Endothelial cell of umbilical vein (primary cell): ENCODE measurements around the gene POLN. TPM values are rescaled to one million over a fixed set of nuclear protein-coding genes. Genes with fewer than 3 reads are reported as not detected.

Experiments used
- BruUV-seq: library from RNA; stranded (reverse); fragments of 400-500 nt; replicated peaks from 2 replicates; lab custom pipeline; 2021; lab: Mats Ljungman, UMichigan
- CTCF ChIA-PET: fragments of 300-600, 350-600 bp; sonication (Branson Sonifier 250); formaldehyde crosslinking; loops from one replicate; lab custom pipeline; 2021; ENCODE audit warnings: antibody characterized with exemption, inconsistent platforms; lab: Charles Lee
- POLR2A ChIA-PET: fragments of 300-600, 350-600 bp; sonication (Branson Sonifier 250); formaldehyde crosslinking; loops from one replicate; lab custom pipeline; 2021; ENCODE audit warnings: antibody characterized with exemption, inconsistent platforms; lab: Charles Lee
- DNase-seq: peaks from one replicate; pipeline ENCODE4 v3.0.0-alpha.2; 2011; ENCODE audit warnings: low read depth, low spot score
- FAIRE-seq: peaks from 2 replicates; lab custom pipeline; 2011; peaks lifted over from hg19 to GRCh38; lab: Jason Lieb, UNC
- H2AFZ ChIP-seq: 2 replicates; pipeline ENCODE4 v1.6.0; 2012; ENCODE audit warnings: low read depth, low read length, control low read depth, inconsistent platforms
- H3K27ac ChIP-seq: 2 replicates; pipeline ENCODE4 v1.5.1; 2011; ENCODE audit warnings: low read depth, mild to moderate bottlenecking, control low read depth, low read length, moderate library complexity; ENCODE audit not compliant: insufficient read depth
- H3K27me3 ChIP-seq, 2 experiments: 2 replicates each; pipeline versions ENCODE4 v1.6.0 to v1.6.1; 2011; ENCODE audit warnings: low read length in 2 of 2, mixed read lengths in 1 of 2; ENCODE audit not compliant: control insufficient read depth in 2 of 2, insufficient read depth in 2 of 2
- H3K36me3 ChIP-seq, 2 experiments: 2 replicates in 1 of 2; 3 replicates in 1 of 2; pipeline ENCODE4 v1.5.1; 2011; ENCODE audit warnings: low read length in 2 of 2, mild to moderate bottlenecking in 1 of 2, moderate library complexity in 1 of 2; ENCODE audit not compliant: control insufficient read depth in 2 of 2, insufficient read depth in 2 of 2; ENCODE audit errors: extremely low read depth in 1 of 2
- H3K4me1 ChIP-seq: 3 replicates; pipeline ENCODE4 v1.5.1; 2011; ENCODE audit warnings: mild to moderate bottlenecking, low read length; ENCODE audit not compliant: control insufficient read depth, insufficient read depth; ENCODE audit errors: extremely low read depth
- H3K4me2 ChIP-seq: 2 replicates; pipeline ENCODE4 v1.6.1; 2011; ENCODE audit warnings: low read length, control low read depth, mixed read lengths; ENCODE audit not compliant: insufficient read depth
- H3K4me3 ChIP-seq, 3 experiments: fragments of 200-600 bp in 1 of 3; sonication (generic), shearing (Covaris generic) in 1 of 3; replicated peaks in 1 of 3; 2 replicates each; pipeline ENCODE4 v1.5.1; 2011 to 2016; ENCODE audit warnings: control low read depth in 3 of 3, low read length in 3 of 3, mild to moderate bottlenecking in 2 of 3, inconsistent platforms in 1 of 3, low read depth in 1 of 3, moderate library complexity in 1 of 3; ENCODE audit not compliant: insufficient read depth in 1 of 3
- H3K79me2 ChIP-seq: 2 replicates; pipeline ENCODE4 v1.6.0; 2012; ENCODE audit warnings: low read length, inconsistent platforms; ENCODE audit not compliant: control insufficient read depth, insufficient read depth
- H3K9ac ChIP-seq: replicated peaks from 2 replicates; pipeline ENCODE3; 2011; ENCODE audit warnings: low read length, control low read depth; ENCODE audit not compliant: insufficient read depth; ENCODE audit errors: extremely low read depth
- H3K9me1 ChIP-seq: replicated peaks from 3 replicates; pipeline ENCODE4 v1.6.0; 2011; ENCODE audit warnings: mild to moderate bottlenecking, low read length; ENCODE audit not compliant: control insufficient read depth, insufficient read depth; ENCODE audit errors: extremely low read depth
- H3K9me3 ChIP-seq: replicated peaks from 2 replicates; pipeline ENCODE4 v1.5.1; 2012; ENCODE audit warnings: low read length, inconsistent platforms; ENCODE audit not compliant: control insufficient read depth, insufficient read depth
- H4K20me1 ChIP-seq: replicated peaks from 2 replicates; pipeline ENCODE3; 2011; ENCODE audit warnings: mild to moderate bottlenecking, low read length; ENCODE audit not compliant: control insufficient read depth, insufficient read depth; ENCODE audit errors: extremely low read depth
- CTCF ChIP-seq, 2 donors: IDR thresholded peaks; 1 replicate in 1 of 2; 2 replicates in 1 of 2; pipeline ENCODE4 v1.5.1; 2011; ENCODE audit warnings: low read length in 2 of 2, mild to moderate bottlenecking in 2 of 2, moderate library complexity in 2 of 2, control low read depth in 1 of 2, inconsistent platforms in 1 of 2, low read depth in 1 of 2; ENCODE audit not compliant: insufficient read depth in 1 of 2; ENCODE audit errors: extremely low read depth in 1 of 2
- EZH2 ChIP-seq: IDR thresholded peaks from 2 replicates; pipeline ENCODE4 v1.6.1; 2012; ENCODE audit warnings: borderline replicate concordance, low read depth, mild to moderate bottlenecking, moderate library complexity, low read length, inconsistent platforms; ENCODE audit not compliant: severe bottlenecking
- FOS ChIP-seq: IDR thresholded peaks from 2 replicates; pipeline ENCODE4 v1.6.1; 2011; ENCODE audit warnings: mild to moderate bottlenecking, low read length, moderate library complexity, borderline replicate concordance; ENCODE audit not compliant: insufficient read depth
- GATA2 ChIP-seq: IDR thresholded peaks from 2 replicates; pipeline ENCODE4 v1.7.0; 2011; ENCODE audit warnings: low read depth, mild to moderate bottlenecking, moderate library complexity, mixed read lengths, low read length; ENCODE audit not compliant: insufficient read length, insufficient read depth
- POLR2A ChIP-seq: IDR thresholded peaks from 2 replicates; pipeline ENCODE4 v1.6.1; 2012; ENCODE audit warnings: low read depth, mild to moderate bottlenecking, control low read depth, low read length
- dilution Hi-C: fragments of 300-500 bp; cut with MboI; formaldehyde crosslinking; loops from one replicate; pipeline ENCODE4 v1.15.0; 2019; ENCODE audit warnings: low sequenced_read_pairs; ENCODE audit not compliant: extremely low pct_ligation_motif_present
- intact Hi-C: fragments of 100-400 bp; cut with micrococcal nuclease; formaldehyde crosslinking; loops from one replicate; pipeline ENCODE4 v1.10.0; 2022
- polyA plus RNA-seq, 4 experiments: library from polyadenylated mRNA; depleted of rRNA in 3 of 4; stranded (reverse) in 3 of 4; unstranded in 1 of 4; fragments of >200 nt; gene quantifications; 2 replicates each; pipeline versions ENCODE4 v1.2.1 to v1.2.3, GENCODE V29; 2011 to 2012; ENCODE audit warnings: missing spikeins in 1 of 4
- total RNA-seq: library from RNA; stranded (reverse); gene quantifications from 2 replicates; pipeline ENCODE4 v1.2.3, GENCODE V29; 2021

POLN gene
- total and polyA plus RNA-seq, 2 donors (not counting 3 experiments of a cell fraction or from before 2014, with no cell fraction given) = 1.3 to 4.2 TPM

- no peaks in the 10 kb centered on the region for H3K4me1 ChIP-seq
- H3K27ac ChIP-seq = no peak overlapping the region
- H3K9me3 ChIP-seq = no peaks in the 10 kb centered on the region
- H3K27me3 ChIP-seq = peaks cover 6 to 9% of the 10 kb centered on the region in 2 experiments
- ChIA-PET POLR2A (no interaction called here), CTCF (interaction anchor here (1.0 to 1.1 kb wide), 2 partner anchors 32 to 1439 kb away, joined by 3 to 5 read pairs; no protein-coding TSS in a partner anchor)
- H2AFZ ChIP-seq = peak overlapping the region; percentile 40
- dilution Hi-C loops = no loop called here
- intact Hi-C loops = loop anchor here (2.0 kb wide), 1 partner anchor 33 kb away; the partner anchor contains the start of gene NELFA
- no peaks in the 10 kb centered on the region for H4K20me1 ChIP-seq
- H3K79me2 ChIP-seq = no peaks in the 10 kb centered on the region
- H3K9ac ChIP-seq = no peak overlapping the region
- no TSS peak for BruUV-seq
- H3K9me1 ChIP-seq = no peaks in the 10 kb centered on the region
- FAIRE-seq (peak; percentile 81), DNase-seq (peak; percentile 66)
- peak overlapping the region; percentile 15 for H3K4me2 ChIP-seq
- H3K36me3 ChIP-seq = no peaks in the 10 kb centered on the region
- peak overlapping the region; percentile 17 to 93 (median 25) for H3K4me3 ChIP-seq
- TF ChIP-seq GATA2 = no peak
- no peak for TF ChIP-seq FOS
- TF ChIP-seq CTCF (IDR thresholded peaks at IDR 0.05; ENCODE audit: extremely low read depth in 1 of 2, insufficient read depth in 1 of 2, low read depth in 1 of 2, low read length in 2 of 2) = no peak
- peak; percentile 91 for TF ChIP-seq EZH2
- peak; percentile 66 for TF ChIP-seq POLR2A
Measured at GRCh38 chr4:2041239-2042130, 200.4 kb downstream of the POLN start.
